ENCODE results near the gene CEACAM7. TPM values are rescaled to one million over a fixed set of nuclear protein-coding genes. Genes with fewer than 3 reads are reported as not detected.

The CEACAM7 gene
- total RNA-seq, 1 experiment from 2014 or later = not detected

DNA sequence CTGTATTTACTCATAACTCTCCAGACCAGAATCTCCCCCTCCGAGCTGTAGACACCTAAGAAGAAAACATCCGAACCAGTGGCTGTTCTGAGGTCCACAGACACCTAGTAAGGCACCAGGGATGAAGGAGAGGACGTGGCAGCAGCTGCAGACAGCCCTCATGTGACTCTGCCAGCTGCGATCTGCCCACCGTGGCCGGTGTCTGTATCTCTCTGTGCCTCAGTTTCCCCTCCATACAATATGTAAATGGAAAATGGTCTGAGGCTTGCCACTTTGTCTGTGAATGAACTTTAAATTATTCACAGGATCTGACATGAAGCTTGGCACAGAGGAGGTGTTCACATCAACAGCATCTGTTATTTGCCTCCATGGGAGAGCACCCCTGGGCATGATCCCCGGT is 63.6 kb downstream of the CEACAM7 start:
- Histone ChIP-seq H3K36me3 (ENCODE audit: control insufficient read depth in 1 of 2, insufficient read depth in 2 of 2, low read length in 2 of 2) (no peaks in the 10 kb centered on the region), H3K9me3 (ENCODE audit: control insufficient read depth in 1 of 2, insufficient read depth in 1 of 2, low read depth in 1 of 2, low read length in 2 of 2) (no peaks in the 10 kb centered on the region), H2AFZ (ENCODE audit: low read depth, low read length, poor library complexity, severe bottlenecking) (no peak overlapping the region), H3K9me2 (ENCODE audit: insufficient read depth) (no peaks in the 10 kb centered on the region), H3K27ac (ENCODE audit: low read depth, low read length) (no peak overlapping the region), H3K4me2 (ENCODE audit: low read length) (no peak overlapping the region), H3K9ac (ENCODE audit: low read length) (no peak overlapping the region), H3K79me2 (ENCODE audit: insufficient read depth, low read length) (no peaks in the 10 kb centered on the region), H4K20me1 (ENCODE audit: insufficient read depth) (no peaks in the 10 kb centered on the region), H3K4me3 (replicated peaks in 1 of 2; ENCODE audit: low read depth in 1 of 2, low read length in 2 of 2) (no peak overlapping the region), H3K27me3 (ENCODE audit: insufficient read depth, low read length) (peaks cover 66% of the 10 kb centered on the region), H3K4me1 (ENCODE audit: control insufficient read depth in 1 of 2, insufficient read depth in 2 of 2, low read length in 2 of 2) (no peaks in the 10 kb centered on the region)
- RAD21 ChIA-PET (ENCODE audit: low non-redundant PET in 1 of 2, low total read pairs in 2 of 2, uncharacterized antibody in 2 of 2, unreplicated experiment in 2 of 2) = no interaction called here
- POLR2A ChIA-PET = no interaction called here
- no peak for DNase-seq (ENCODE audit: low read depth, low spot score)
- BruUV-seq (replicated peaks) = no TSS peak
- ATAC-seq = no peak
- intact Hi-C loops (cut with micrococcal nuclease) = no loop called here
- TF ChIP-seq, protein P1, sequence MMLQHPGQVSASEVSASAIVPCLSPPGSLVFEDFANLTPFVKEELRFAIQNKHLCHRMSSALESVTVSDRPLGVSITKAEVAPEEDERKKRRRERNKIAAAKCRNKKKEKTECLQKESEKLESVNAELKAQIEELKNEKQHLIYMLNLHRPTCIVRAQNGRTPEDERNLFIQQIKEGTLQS (IDR thresholded peaks at IDR 0.05) = no peak
- TF ChIP-seq, protein P2, sequence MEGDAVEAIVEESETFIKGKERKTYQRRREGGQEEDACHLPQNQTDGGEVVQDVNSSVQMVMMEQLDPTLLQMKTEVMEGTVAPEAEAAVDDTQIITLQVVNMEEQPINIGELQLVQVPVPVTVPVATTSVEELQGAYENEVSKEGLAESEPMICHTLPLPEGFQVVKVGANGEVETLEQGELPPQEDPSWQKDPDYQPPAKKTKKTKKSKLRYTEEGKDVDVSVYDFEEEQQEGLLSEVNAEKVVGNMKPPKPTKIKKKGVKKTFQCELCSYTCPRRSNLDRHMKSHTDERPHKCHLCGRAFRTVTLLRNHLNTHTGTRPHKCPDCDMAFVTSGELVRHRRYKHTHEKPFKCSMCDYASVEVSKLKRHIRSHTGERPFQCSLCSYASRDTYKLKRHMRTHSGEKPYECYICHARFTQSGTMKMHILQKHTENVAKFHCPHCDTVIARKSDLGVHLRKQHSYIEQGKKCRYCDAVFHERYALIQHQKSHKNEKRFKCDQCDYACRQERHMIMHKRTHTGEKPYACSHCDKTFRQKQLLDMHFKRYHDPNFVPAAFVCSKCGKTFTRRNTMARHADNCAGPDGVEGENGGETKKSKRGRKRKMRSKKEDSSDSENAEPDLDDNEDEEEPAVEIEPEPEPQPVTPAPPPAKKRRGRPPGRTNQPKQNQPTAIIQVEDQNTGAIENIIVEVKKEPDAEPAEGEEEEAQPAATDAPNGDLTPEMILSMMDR (IDR thresholded peaks at IDR 0.05 in 2 of 3, conservative IDR thresholded peaks at IDR 0.05 in 1 of 3; ENCODE audit: borderline replicate concordance in 1 of 3, insufficient read depth in 1 of 3, low read depth in 2 of 3, low read length in 2 of 3) = no peak
- TF ChIP-seq, protein P3, sequence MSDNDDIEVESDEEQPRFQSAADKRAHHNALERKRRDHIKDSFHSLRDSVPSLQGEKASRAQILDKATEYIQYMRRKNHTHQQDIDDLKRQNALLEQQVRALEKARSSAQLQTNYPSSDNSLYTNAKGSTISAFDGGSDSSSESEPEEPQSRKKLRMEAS (IDR thresholded peaks at IDR 0.05) = no peak
- TF ChIP-seq EZH2 (IDR thresholded peaks at IDR 0.05) (no peak), CEBPB (IDR thresholded peaks at IDR 0.05; ENCODE audit: low read depth) (no peak), ZFX (IDR thresholded peaks at IDR 0.05) (no peak), EZH2phosphoT487 (IDR thresholded peaks at IDR 0.05; ENCODE audit: borderline replicate concordance) (no peak), FOSL1 (IDR thresholded peaks at IDR 0.05; ENCODE audit: low read depth) (no peak), CBX3 (IDR thresholded peaks at IDR 0.05; ENCODE audit: low read depth) (no peak), SP1 (IDR thresholded peaks at IDR 0.05; ENCODE audit: low read depth) (no peak), TCF7L2 (IDR thresholded peaks at IDR 0.05; ENCODE audit: borderline replicate concordance, extremely low read depth, insufficient read depth, insufficient read length) (no peak), SIN3A (IDR thresholded peaks at IDR 0.05; ENCODE audit: low read depth) (no peak), YY1 (IDR thresholded peaks at IDR 0.05; ENCODE audit: extremely low read depth, insufficient replicate concordance, low read depth, low read length) (no peak), SRF (IDR thresholded peaks at IDR 0.05; ENCODE audit: low read depth) (no peak), JUND (IDR thresholded peaks at IDR 0.05) (no peak), POLR2A (IDR thresholded peaks at IDR 0.05; ENCODE audit: borderline replicate concordance, extremely low read depth, insufficient read depth, insufficient read length) (no peak)
- TF ChIP-seq, protein P4, sequence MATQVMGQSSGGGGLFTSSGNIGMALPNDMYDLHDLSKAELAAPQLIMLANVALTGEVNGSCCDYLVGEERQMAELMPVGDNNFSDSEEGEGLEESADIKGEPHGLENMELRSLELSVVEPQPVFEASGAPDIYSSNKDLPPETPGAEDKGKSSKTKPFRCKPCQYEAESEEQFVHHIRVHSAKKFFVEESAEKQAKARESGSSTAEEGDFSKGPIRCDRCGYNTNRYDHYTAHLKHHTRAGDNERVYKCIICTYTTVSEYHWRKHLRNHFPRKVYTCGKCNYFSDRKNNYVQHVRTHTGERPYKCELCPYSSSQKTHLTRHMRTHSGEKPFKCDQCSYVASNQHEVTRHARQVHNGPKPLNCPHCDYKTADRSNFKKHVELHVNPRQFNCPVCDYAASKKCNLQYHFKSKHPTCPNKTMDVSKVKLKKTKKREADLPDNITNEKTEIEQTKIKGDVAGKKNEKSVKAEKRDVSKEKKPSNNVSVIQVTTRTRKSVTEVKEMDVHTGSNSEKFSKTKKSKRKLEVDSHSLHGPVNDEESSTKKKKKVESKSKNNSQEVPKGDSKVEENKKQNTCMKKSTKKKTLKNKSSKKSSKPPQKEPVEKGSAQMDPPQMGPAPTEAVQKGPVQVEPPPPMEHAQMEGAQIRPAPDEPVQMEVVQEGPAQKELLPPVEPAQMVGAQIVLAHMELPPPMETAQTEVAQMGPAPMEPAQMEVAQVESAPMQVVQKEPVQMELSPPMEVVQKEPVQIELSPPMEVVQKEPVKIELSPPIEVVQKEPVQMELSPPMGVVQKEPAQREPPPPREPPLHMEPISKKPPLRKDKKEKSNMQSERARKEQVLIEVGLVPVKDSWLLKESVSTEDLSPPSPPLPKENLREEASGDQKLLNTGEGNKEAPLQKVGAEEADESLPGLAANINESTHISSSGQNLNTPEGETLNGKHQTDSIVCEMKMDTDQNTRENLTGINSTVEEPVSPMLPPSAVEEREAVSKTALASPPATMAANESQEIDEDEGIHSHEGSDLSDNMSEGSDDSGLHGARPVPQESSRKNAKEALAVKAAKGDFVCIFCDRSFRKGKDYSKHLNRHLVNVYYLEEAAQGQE (IDR thresholded peaks at IDR 0.05; ENCODE audit: low read depth) = no peak
- TF ChIP-seq, protein P5, sequence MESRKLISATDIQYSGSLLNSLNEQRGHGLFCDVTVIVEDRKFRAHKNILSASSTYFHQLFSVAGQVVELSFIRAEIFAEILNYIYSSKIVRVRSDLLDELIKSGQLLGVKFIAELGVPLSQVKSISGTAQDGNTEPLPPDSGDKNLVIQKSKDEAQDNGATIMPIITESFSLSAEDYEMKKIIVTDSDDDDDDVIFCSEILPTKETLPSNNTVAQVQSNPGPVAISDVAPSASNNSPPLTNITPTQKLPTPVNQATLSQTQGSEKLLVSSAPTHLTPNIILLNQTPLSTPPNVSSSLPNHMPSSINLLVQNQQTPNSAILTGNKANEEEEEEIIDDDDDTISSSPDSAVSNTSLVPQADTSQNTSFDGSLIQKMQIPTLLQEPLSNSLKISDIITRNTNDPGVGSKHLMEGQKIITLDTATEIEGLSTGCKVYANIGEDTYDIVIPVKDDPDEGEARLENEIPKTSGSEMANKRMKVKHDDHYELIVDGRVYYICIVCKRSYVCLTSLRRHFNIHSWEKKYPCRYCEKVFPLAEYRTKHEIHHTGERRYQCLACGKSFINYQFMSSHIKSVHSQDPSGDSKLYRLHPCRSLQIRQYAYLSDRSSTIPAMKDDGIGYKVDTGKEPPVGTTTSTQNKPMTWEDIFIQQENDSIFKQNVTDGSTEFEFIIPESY (IDR thresholded peaks at IDR 0.05; ENCODE audit: extremely low read depth, insufficient replicate concordance, low read length) = no peak
- CTCF ChIA-PET = interaction anchor here (1.1 kb wide), 1 partner anchor 17 kb away, joined by 4 read pairs; no protein-coding TSS in a partner anchor
